ENCODE results near the gene DENND11.

GRCh38 chr7:141697211-141697871, 4.6 kb downstream of the DENND11 start:
- TF ChIP-seq POLR2A (IDR thresholded peaks at IDR 0.05) (no peak), POLR2AphosphoS5 (IDR thresholded peaks at IDR 0.05; ENCODE audit: insufficient read depth in 1 of 2, low read depth in 1 of 2) (no peak)
- TF ChIP-seq, protein P1, sequence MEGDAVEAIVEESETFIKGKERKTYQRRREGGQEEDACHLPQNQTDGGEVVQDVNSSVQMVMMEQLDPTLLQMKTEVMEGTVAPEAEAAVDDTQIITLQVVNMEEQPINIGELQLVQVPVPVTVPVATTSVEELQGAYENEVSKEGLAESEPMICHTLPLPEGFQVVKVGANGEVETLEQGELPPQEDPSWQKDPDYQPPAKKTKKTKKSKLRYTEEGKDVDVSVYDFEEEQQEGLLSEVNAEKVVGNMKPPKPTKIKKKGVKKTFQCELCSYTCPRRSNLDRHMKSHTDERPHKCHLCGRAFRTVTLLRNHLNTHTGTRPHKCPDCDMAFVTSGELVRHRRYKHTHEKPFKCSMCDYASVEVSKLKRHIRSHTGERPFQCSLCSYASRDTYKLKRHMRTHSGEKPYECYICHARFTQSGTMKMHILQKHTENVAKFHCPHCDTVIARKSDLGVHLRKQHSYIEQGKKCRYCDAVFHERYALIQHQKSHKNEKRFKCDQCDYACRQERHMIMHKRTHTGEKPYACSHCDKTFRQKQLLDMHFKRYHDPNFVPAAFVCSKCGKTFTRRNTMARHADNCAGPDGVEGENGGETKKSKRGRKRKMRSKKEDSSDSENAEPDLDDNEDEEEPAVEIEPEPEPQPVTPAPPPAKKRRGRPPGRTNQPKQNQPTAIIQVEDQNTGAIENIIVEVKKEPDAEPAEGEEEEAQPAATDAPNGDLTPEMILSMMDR (IDR thresholded peaks at IDR 0.05): no peak
